MCF 10A (cell line): Measurements from ENCODE around the gene PLBD2. TPM values are rescaled to one million over a fixed set of nuclear protein-coding genes. Genes with fewer than 3 reads are reported as not detected.

Source experiments
- BruUV-seq: library from RNA; stranded (reverse); fragments of 400-500 nt; replicated peaks from 2 replicates; lab custom pipeline; 2021; lab: Mats Ljungman, UMichigan
- CTCF ChIA-PET: fragments of 300-600 bp; sonication (Branson Sonifier 250); formaldehyde crosslinking; extraction: SDS; loops from one replicate; lab custom pipeline; 2021; ENCODE audit warnings: antibody characterized with exemption, inconsistent platforms; lab: Yijun Ruan, JAX
- POLR2A ChIA-PET: fragments of 300-600, 350-650 bp; sonication (Branson Sonifier 250); formaldehyde crosslinking; extraction: SDS; loops from one replicate; lab custom pipeline; 2020; ENCODE audit warnings: antibody characterized with exemption, inconsistent platforms; lab: Yijun Ruan, JAX
- DNase-seq: peaks from one replicate; pipeline ENCODE4 v3.0.0-alpha.2; 2018; ENCODE audit not compliant: unreplicated experiment
- H3K27ac Mint-ChIP-seq: one replicate; pipeline ENCODE4 v1.8.0; 2022; ENCODE audit warnings: mild to moderate bottlenecking, low read depth, mixed read lengths; ENCODE audit not compliant: unreplicated experiment
- H3K27me3 Mint-ChIP-seq: one replicate; pipeline ENCODE4 v1.8.0; 2022; ENCODE audit warnings: mixed read lengths; ENCODE audit not compliant: insufficient read depth, unreplicated experiment
- H3K36me3 Mint-ChIP-seq: one replicate; pipeline ENCODE4 v1.8.0; 2022; ENCODE audit warnings: mild to moderate bottlenecking, moderate library complexity, mixed read lengths; ENCODE audit not compliant: insufficient read depth, unreplicated experiment
- H3K4me1 Mint-ChIP-seq: one replicate; pipeline ENCODE4 v1.8.0; 2022; ENCODE audit warnings: mixed read lengths; ENCODE audit not compliant: insufficient read depth, unreplicated experiment
- H3K4me3 Mint-ChIP-seq: one replicate; pipeline ENCODE4 v1.8.0; 2022; ENCODE audit warnings: mild to moderate bottlenecking, moderate library complexity, mixed read lengths; ENCODE audit not compliant: unreplicated experiment
- H3K9me3 Mint-ChIP-seq: one replicate; pipeline ENCODE4 v1.8.0; 2022; ENCODE audit warnings: mixed read lengths; ENCODE audit not compliant: unreplicated experiment
- CTCF ChIP-seq: fragments of 200-600 bp; IDR thresholded peaks from one replicate; pipeline ENCODE4 v1.8.0; 2022; ENCODE audit warnings: antibody characterized with exemption, mild to moderate bottlenecking; ENCODE audit not compliant: unreplicated experiment
- intact Hi-C: fragments of 100-400 bp; cut with micrococcal nuclease; formaldehyde crosslinking; loops from 2 replicates; pipeline ENCODE4 v1.14.1; 2022
- total RNA-seq: library from RNA; stranded (reverse); gene quantifications from 2 replicates; pipeline ENCODE4 v1.2.3, GENCODE V29; 2022

PLBD2 gene
- total RNA-seq, 1 experiment from 2014 or later, result 18.1 TPM

- TF ChIP-seq CTCF, result no peak
- Mint-ChIP-seq H3K36me3 (peaks cover 8% of the 10 kb centered on the region), H3K27ac (no peak overlapping the region), H3K27me3 (no peaks in the 10 kb centered on the region), H3K4me3 (no peak overlapping the region), H3K4me1 (no peaks in the 10 kb centered on the region), H3K9me3 (no peaks in the 10 kb centered on the region)
- no TSS peak for BruUV-seq
- POLR2A ChIA-PET, result no interaction called here
- CTCF ChIA-PET, result no interaction called here
- intact Hi-C loops, result no loop called here
- no peak for DNase-seq
Observed at GRCh38 chr12:113370923-113371682, 12.7 kb downstream of the PLBD2 start.

DNA sequence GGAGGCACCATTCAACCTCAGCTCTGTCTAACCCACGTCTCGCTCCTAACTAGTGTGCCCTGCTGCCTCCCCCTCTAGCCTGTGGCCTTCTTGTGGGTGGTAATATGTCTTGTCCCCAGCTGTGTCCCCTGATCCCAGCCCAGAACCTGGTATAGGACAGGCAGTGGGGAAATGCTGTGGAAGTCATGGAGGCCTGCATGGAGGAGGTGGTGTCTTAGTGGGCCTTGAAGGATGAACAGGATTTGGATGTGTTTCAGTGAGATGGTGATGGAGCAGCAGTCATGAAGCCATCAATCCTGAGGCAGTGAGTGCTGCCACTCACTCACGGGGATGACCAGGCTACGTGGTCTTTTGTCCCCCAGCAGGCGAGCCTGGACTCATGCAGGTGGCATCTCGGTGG is 13.4 kb downstream of the PLBD2 start:
- Mint-ChIP-seq H3K27me3 (no peaks in the 10 kb centered on the region), H3K27ac (no peak overlapping the region), H3K4me3 (no peak overlapping the region), H3K36me3 (peaks cover 8% of the 10 kb centered on the region), H3K4me1 (no peaks in the 10 kb centered on the region), H3K9me3 (no peaks in the 10 kb centered on the region)
- BruUV-seq, result no TSS peak
- intact Hi-C loops, result no loop called here
- ChIA-PET POLR2A (no interaction called here), CTCF (no interaction called here)
- TF ChIP-seq CTCF, result no peak
- no peak for DNase-seq

- no peak for DNase-seq
- no peaks in the 10 kb centered on the region for H3K27me3 Mint-ChIP-seq
- ChIA-PET POLR2A (no interaction called here), CTCF (no interaction called here)
- H3K4me3 Mint-ChIP-seq, result no peak overlapping the region
- H3K27ac Mint-ChIP-seq, result no peak overlapping the region
- H3K4me1 Mint-ChIP-seq, result no peaks in the 10 kb centered on the region
- H3K9me3 Mint-ChIP-seq, result no peaks in the 10 kb centered on the region
- peaks cover 8% of the 10 kb centered on the region for H3K36me3 Mint-ChIP-seq
- no TSS peak for BruUV-seq
- no peak for TF ChIP-seq CTCF
- intact Hi-C loops, result no loop called here
Observed at GRCh38 chr12:113372371-113372770, 14.0 kb downstream of the PLBD2 start.

- BruUV-seq, result no TSS peak
- intact Hi-C loops, result no loop called here
- no peak for DNase-seq
- Mint-ChIP-seq H3K27me3 (no peaks in the 10 kb centered on the region), H3K27ac (no peak overlapping the region), H3K36me3 (peaks cover 8% of the 10 kb centered on the region), H3K9me3 (no peaks in the 10 kb centered on the region), H3K4me3 (no peak overlapping the region), H3K4me1 (no peaks in the 10 kb centered on the region)
- ChIA-PET POLR2A (no interaction called here), CTCF (no interaction called here)
- TF ChIP-seq CTCF, result no peak
Observed at GRCh38 chr12:113373440-113373839, 15.1 kb downstream of the PLBD2 start.
